GM13977 (cell line): ENCODE results near the gene DYNLT3.

ENCODE experiments used
- DNase-seq: peaks from one replicate; pipeline ENCODE4 v3.0.0; 2012; ENCODE audit warnings: low spot score
- in situ Hi-C: fragments of 300-500 bp; cut with MboI; formaldehyde crosslinking; loops from one replicate; pipeline ENCODE4 v1.12.0; 2022; ENCODE audit warnings: low sequenced_read_pairs, low pct_unique_long_range_greater_than_20kb, mixed read lengths, inconsistent platforms; ENCODE audit not compliant: unreplicated experiment
- TF ChIP-seq, protein P1 (sequence below): IDR thresholded peaks from 2 replicates; pipeline ENCODE4 v1.5.1; 2012; ENCODE audit warnings: mild to moderate bottlenecking, control low read depth; ENCODE audit not compliant: insufficient read depth; ENCODE audit errors: extremely low read depth, missing control alignments

DYNLT3 gene, protein sequence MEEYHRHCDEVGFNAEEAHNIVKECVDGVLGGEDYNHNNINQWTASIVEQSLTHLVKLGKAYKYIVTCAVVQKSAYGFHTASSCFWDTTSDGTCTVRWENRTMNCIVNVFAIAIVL

DNA sequence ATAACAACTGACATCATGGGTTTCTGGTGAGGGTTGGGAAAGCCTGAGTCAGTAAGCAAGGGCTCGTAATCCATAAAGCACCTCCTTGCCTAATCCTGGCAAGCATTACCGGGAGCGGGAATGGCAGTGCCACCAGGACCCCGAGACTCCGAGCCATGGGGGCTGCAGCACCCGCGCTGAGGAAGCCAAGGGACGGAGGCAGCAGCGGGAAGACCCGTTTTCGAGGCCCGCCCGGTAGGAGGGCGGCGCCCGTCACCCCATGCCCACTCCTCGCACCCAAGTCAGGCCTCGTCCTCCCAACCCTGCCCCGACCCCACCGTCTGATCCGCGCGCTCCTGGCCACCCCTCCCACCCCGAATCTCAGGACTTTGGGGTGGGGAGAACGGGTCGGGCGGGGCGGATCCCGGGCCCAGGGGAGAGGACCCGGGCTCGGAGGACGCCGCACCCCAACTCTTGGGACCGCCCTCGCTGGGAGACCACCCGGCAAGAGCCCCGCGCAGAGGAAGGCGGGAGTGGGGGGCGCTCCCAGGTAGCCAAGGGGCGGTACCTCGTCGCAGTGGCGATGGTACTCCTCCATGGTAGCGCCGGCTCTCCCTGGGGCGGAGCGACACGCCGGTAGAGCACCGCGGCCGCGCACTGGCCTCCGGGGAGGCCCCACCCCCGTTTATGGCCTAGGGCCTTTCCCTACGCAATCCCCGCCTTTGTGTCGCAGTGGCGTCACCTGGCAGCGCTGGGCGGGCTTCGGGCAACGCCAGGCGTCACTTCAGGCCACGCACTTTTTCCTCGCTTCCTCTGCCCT lies at the start of gene DYNLT3:
TSS of gene DYNLT3 (minus strand) at position 638 of the 799 bp plus-strand sequence. CDS start at position 577, 61 bp downstream.
- TF ChIP-seq, protein P1, sequence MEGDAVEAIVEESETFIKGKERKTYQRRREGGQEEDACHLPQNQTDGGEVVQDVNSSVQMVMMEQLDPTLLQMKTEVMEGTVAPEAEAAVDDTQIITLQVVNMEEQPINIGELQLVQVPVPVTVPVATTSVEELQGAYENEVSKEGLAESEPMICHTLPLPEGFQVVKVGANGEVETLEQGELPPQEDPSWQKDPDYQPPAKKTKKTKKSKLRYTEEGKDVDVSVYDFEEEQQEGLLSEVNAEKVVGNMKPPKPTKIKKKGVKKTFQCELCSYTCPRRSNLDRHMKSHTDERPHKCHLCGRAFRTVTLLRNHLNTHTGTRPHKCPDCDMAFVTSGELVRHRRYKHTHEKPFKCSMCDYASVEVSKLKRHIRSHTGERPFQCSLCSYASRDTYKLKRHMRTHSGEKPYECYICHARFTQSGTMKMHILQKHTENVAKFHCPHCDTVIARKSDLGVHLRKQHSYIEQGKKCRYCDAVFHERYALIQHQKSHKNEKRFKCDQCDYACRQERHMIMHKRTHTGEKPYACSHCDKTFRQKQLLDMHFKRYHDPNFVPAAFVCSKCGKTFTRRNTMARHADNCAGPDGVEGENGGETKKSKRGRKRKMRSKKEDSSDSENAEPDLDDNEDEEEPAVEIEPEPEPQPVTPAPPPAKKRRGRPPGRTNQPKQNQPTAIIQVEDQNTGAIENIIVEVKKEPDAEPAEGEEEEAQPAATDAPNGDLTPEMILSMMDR = no peak
- peak; percentile 82 for DNase-seq
- in situ Hi-C loops = loop anchor here (25.0 kb wide), 1 partner anchor 335 kb away; no protein-coding TSS in a partner anchor

GRCh38 chrX:37896511-37896890 lies 49.1 kb upstream of the DYNLT3 start:
- TF ChIP-seq, protein P1 = no peak
- DNase-seq = no peak
- in situ Hi-C loops = no loop called here

DNA sequence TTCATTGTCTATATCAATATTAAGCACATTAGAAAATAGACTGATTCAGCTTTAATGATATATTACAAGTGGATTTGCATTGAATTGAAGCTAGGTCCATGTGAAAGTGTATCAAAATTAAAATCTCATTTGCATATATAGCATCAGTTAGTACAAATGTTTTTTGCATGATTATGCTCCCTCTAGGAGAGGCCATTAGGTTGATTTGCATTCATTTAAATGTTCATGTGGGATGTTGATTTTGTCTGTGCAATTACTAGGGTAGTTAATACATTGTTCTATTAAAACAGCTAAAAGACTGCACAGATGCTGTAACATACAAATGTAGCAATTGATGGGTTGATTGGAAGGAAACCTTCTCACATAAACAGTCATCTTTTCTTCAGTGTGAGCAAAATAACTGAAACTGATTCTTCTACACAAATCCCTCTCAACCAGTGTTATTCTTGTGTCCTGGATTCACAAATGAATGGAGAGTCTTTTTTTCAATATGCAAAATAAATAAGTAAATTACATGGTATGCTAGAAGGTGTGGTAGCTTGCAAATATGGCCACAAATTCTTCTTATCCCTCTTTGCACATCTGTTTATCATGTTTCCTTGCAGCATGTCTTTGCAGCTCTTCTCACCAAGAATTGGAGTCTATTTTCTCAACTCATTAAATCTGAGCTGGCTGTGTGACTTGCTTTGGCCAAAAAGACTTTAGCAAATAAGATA lies 48.6 kb upstream of the DYNLT3 start:
- in situ Hi-C loops = no loop called here
- no peak for DNase-seq
- TF ChIP-seq, protein P1 = no peak

DNA sequence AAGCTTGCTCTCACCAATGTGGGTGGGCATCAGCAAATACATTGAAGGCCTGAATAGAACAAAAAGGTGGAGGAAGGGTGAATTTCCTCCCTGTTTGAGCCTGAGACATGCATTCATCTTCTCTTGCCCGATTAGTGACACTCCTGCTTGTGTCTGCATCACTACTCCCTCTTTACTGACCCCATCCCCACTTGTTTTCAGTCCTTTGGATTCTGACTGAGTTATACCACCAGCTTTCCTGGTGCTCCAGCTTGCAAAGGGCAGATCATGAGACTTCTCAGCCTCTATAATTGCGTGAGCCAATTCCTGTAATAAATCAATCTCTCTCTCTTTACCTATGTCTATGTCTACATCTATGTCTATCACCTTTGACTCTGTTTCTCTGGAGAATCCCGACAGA lies 47.4 kb upstream of the DYNLT3 start:
- TF ChIP-seq, protein P1 = no peak
- DNase-seq = no peak
- in situ Hi-C loops = no loop called here

GRCh38 chrX:37888010-37888409 lies 40.6 kb upstream of the DYNLT3 start:
- in situ Hi-C loops = no loop called here
- DNase-seq = no peak
- TF ChIP-seq, protein P1 = no peak

- TF ChIP-seq, protein P1 = no peak
- in situ Hi-C loops = no loop called here
- DNase-seq = no peak
Observed at GRCh38 chrX:37887347-37887746, 40.0 kb upstream of the DYNLT3 start.
